LNCAP (cell line): ENCODE results near the gene STMN3.

ENCODE experiments used
- CTCF ChIP-seq: fragments of 450-650 bp; IDR thresholded peaks from 2 replicates; pipeline ENCODE4 v1.5.1; 2017; ENCODE audit warnings: mild to moderate bottlenecking

STMN3 gene

GRCh38 chr20:63626424-63627128, 26.6 kb downstream of the STMN3 start, which contains the start of gene GMEB2:
Gene GMEB2, minus strand, starts transcription at chr20:63627101. Its CDS starts 7,704 bp downstream, at chr20:63619397.
- no peak for TF ChIP-seq CTCF

GRCh38 chr20:63625771-63626423, 27.3 kb downstream of the STMN3 start:
- no peak for TF ChIP-seq CTCF

- no peak for TF ChIP-seq CTCF
Measured at GRCh38 chr20:63624486-63624885, 28.7 kb downstream of the STMN3 start.

- TF ChIP-seq CTCF = no peak
Measured at GRCh38 chr20:63622732-63623131, 30.5 kb downstream of the STMN3 start.

- TF ChIP-seq CTCF = no peak
Measured at GRCh38 chr20:63622096-63622495, 31.1 kb downstream of the STMN3 start.

GRCh38 chr20:63620991-63621390, 32.2 kb downstream of the STMN3 start:
- no peak for TF ChIP-seq CTCF

GRCh38 chr20:63619505-63619904, 33.7 kb downstream of the STMN3 start:
- TF ChIP-seq CTCF = no peak
